Measurements from ENCODE around the gene PPM1N. TPM values are rescaled to one million over a fixed set of nuclear protein-coding genes. Genes with fewer than 3 reads are reported as not detected.

PPM1N gene
- total RNA-seq, 1 donor = 0.36 TPM

- H3K9me3 ChIP-seq (ENCODE audit: low read depth, low read length) = no peaks in the 10 kb centered on the region
- no peaks in the 10 kb centered on the region for H3K27me3 ChIP-seq (ENCODE audit: insufficient read depth, low read length)
- no peak for DNase-seq (ENCODE audit: insufficient read length, low spot score, missing footprints)
- TF ChIP-seq CTCF (IDR thresholded peaks at IDR 0.05; ENCODE audit: extremely low read depth, low read depth, low read length) = no peak
- H3K4me2 ChIP-seq (ENCODE audit: insufficient read depth, low read length) = no peak overlapping the region
- H3K36me3 ChIP-seq (ENCODE audit: insufficient read depth, low read length) = peaks cover 25% of the 10 kb centered on the region
- H3K79me2 ChIP-seq (ENCODE audit: insufficient read depth, low read length) = peaks cover 80% of the 10 kb centered on the region
- no peaks in the 10 kb centered on the region for H3K4me1 ChIP-seq (ENCODE audit: insufficient read depth, low read length)
- no peak overlapping the region for H3K4me3 ChIP-seq (ENCODE audit: insufficient read depth, low read length)
- H3K27ac ChIP-seq (ENCODE audit: low read depth, low read length) = no peak overlapping the region
- peaks cover 62% of the 10 kb centered on the region for H4K20me1 ChIP-seq (ENCODE audit: insufficient read depth, low read length)
- no peak overlapping the region for H2AFZ ChIP-seq (ENCODE audit: low read length)
Observed at GRCh38 chr19:45515807-45516401, 17.7 kb downstream of the PPM1N start.

- Histone ChIP-seq H3K4me3 (ENCODE audit: insufficient read depth, low read length) (no peak overlapping the region), H3K36me3 (ENCODE audit: insufficient read depth, low read length) (peaks cover 31% of the 10 kb centered on the region), H3K9me3 (ENCODE audit: low read depth, low read length) (no peaks in the 10 kb centered on the region), H3K4me2 (ENCODE audit: insufficient read depth, low read length) (no peak overlapping the region), H3K79me2 (ENCODE audit: insufficient read depth, low read length) (peaks cover 73% of the 10 kb centered on the region), H3K4me1 (ENCODE audit: insufficient read depth, low read length) (no peaks in the 10 kb centered on the region), H3K27me3 (ENCODE audit: insufficient read depth, low read length) (no peaks in the 10 kb centered on the region), H2AFZ (ENCODE audit: low read length) (no peak overlapping the region), H4K20me1 (ENCODE audit: insufficient read depth, low read length) (peaks cover 59% of the 10 kb centered on the region), H3K27ac (ENCODE audit: low read depth, low read length) (no peak overlapping the region)
- TF ChIP-seq CTCF (IDR thresholded peaks at IDR 0.05; ENCODE audit: extremely low read depth, low read depth, low read length) = no peak
- DNase-seq (ENCODE audit: insufficient read length, low spot score, missing footprints) = no peak
Observed at GRCh38 chr19:45517238-45517637, 19.0 kb downstream of the PPM1N start.

- H3K27me3 ChIP-seq (ENCODE audit: insufficient read depth, low read length) = no peaks in the 10 kb centered on the region
- no peak for DNase-seq (ENCODE audit: insufficient read length, low spot score, missing footprints)
- peaks cover 61% of the 10 kb centered on the region for H4K20me1 ChIP-seq (ENCODE audit: insufficient read depth, low read length)
- no peak overlapping the region for H3K4me2 ChIP-seq (ENCODE audit: insufficient read depth, low read length)
- H3K27ac ChIP-seq (ENCODE audit: low read depth, low read length) = no peak overlapping the region
- H3K4me1 ChIP-seq (ENCODE audit: insufficient read depth, low read length) = no peaks in the 10 kb centered on the region
- H2AFZ ChIP-seq (ENCODE audit: low read length) = no peak overlapping the region
- H3K9me3 ChIP-seq (ENCODE audit: low read depth, low read length) = no peaks in the 10 kb centered on the region
- TF ChIP-seq CTCF (IDR thresholded peaks at IDR 0.05; ENCODE audit: extremely low read depth, low read depth, low read length) = no peak
- peaks cover 36% of the 10 kb centered on the region for H3K36me3 ChIP-seq (ENCODE audit: insufficient read depth, low read length)
- H3K79me2 ChIP-seq (ENCODE audit: insufficient read depth, low read length) = peaks cover 67% of the 10 kb centered on the region
- H3K4me3 ChIP-seq (ENCODE audit: insufficient read depth, low read length) = no peak overlapping the region
Observed at GRCh38 chr19:45517641-45518468, 19.6 kb downstream of the PPM1N start.

- Histone ChIP-seq H3K4me3 (ENCODE audit: insufficient read depth, low read length) (no peak overlapping the region), H3K4me2 (ENCODE audit: insufficient read depth, low read length) (no peak overlapping the region), H3K9me3 (ENCODE audit: low read depth, low read length) (no peaks in the 10 kb centered on the region), H2AFZ (ENCODE audit: low read length) (no peak overlapping the region), H3K27me3 (ENCODE audit: insufficient read depth, low read length) (no peaks in the 10 kb centered on the region), H3K36me3 (ENCODE audit: insufficient read depth, low read length) (peaks cover 39% of the 10 kb centered on the region), H3K27ac (ENCODE audit: low read depth, low read length) (no peak overlapping the region), H3K4me1 (ENCODE audit: insufficient read depth, low read length) (peaks cover 4% of the 10 kb centered on the region), H4K20me1 (ENCODE audit: insufficient read depth, low read length) (peaks cover 60% of the 10 kb centered on the region), H3K79me2 (ENCODE audit: insufficient read depth, low read length) (peaks cover 61% of the 10 kb centered on the region)
- DNase-seq (ENCODE audit: insufficient read length, low spot score, missing footprints) = no peak
- TF ChIP-seq CTCF (IDR thresholded peaks at IDR 0.05; ENCODE audit: extremely low read depth, low read depth, low read length) = no peak
Observed at GRCh38 chr19:45518469-45518826, 20.2 kb downstream of the PPM1N start.
